ENCODE results near the gene WNT9A.
A peak's percentile ranks its signal among the peaks of the same experiment; 100 is the strongest.

The WNT9A gene

GRCh38 chr1:227894831-227895451 is 52.8 kb downstream of the WNT9A start:
- DNase-seq, result no peak

GRCh38 chr1:227893949-227894721 is 53.6 kb downstream of the WNT9A start:
- no peak for DNase-seq

GRCh38 chr1:227893300-227893948 is 54.3 kb downstream of the WNT9A start:
- DNase-seq, result no peak

GRCh38 chr1:227892489-227893299 is 55.0 kb downstream of the WNT9A start:
- no peak for DNase-seq

GRCh38 chr1:227891955-227892488 is 55.7 kb downstream of the WNT9A start:
- no peak for DNase-seq

GRCh38 chr1:227891223-227891954 is 56.3 kb downstream of the WNT9A start:
- no peak for DNase-seq

GRCh38 chr1:227890451-227891222 is 57.1 kb downstream of the WNT9A start:
- DNase-seq, result no peak

GRCh38 chr1:227889863-227890405 is 57.8 kb downstream of the WNT9A start:
- no peak for DNase-seq

- no peak for DNase-seq
Observed at GRCh38 chr1:227889047-227889862, 58.5 kb downstream of the WNT9A start.

GRCh38 chr1:227888404-227889046 is 59.2 kb downstream of the WNT9A start:
- DNase-seq, result no peak

GRCh38 chr1:227887697-227888403 is 59.9 kb downstream of the WNT9A start:
- no peak for DNase-seq

- DNase-seq, result no peak
Observed at GRCh38 chr1:227886993-227887696, 60.6 kb downstream of the WNT9A start.

GRCh38 chr1:227886503-227886961 is 61.2 kb downstream of the WNT9A start:
- no peak for DNase-seq

- DNase-seq, result no peak
Observed at GRCh38 chr1:227885648-227886502, 61.9 kb downstream of the WNT9A start.

GRCh38 chr1:227885135-227885647 is 62.5 kb downstream of the WNT9A start:
- DNase-seq, result peak in 1 of 4 experiments; percentile 30

GRCh38 chr1:227884370-227885134 is 63.2 kb downstream of the WNT9A start:
- no peak for DNase-seq
